ENCODE data around the gene TRPM7. TPM values are rescaled to one million over a fixed set of nuclear protein-coding genes. Genes with fewer than 3 reads are reported as not detected.

TRPM7 gene
- polyA plus RNA-seq, 1 donor (not counting 4 experiments of a cell fraction or from before 2014, with no cell fraction given): 25.4 TPM

- Histone ChIP-seq H3K36me3 (ENCODE audit: control insufficient read depth in 2 of 2, extremely low read depth in 1 of 2, insufficient read depth in 2 of 2, low read length in 2 of 2) (peaks cover 3 to 14% of the 10 kb centered on the region in 2 experiments), H3K4me3 (ENCODE audit: control insufficient read depth in 2 of 3, extremely low read depth in 1 of 3, insufficient read depth in 2 of 3, low read depth in 1 of 3, low read length in 3 of 3) (no peak overlapping the region), H3K79me2 (ENCODE audit: control insufficient read depth, insufficient read depth, low read length) (no peaks in the 10 kb centered on the region), H4K20me1 (ENCODE audit: control insufficient read depth, extremely low read depth, insufficient read depth, low read length) (no peaks in the 10 kb centered on the region), H3K27ac (ENCODE audit: control insufficient read depth, insufficient read depth, low read length) (no peak overlapping the region), H3K4me1 (ENCODE audit: control insufficient read depth, extremely low read depth, insufficient read depth, low read length) (no peaks in the 10 kb centered on the region), H3K9me3 (ENCODE audit: control insufficient read depth, low read depth, low read length) (no peaks in the 10 kb centered on the region), H3K4me2 (ENCODE audit: control insufficient read depth, extremely low read depth, insufficient read depth, low read depth, low read length) (no peak overlapping the region), H2AFZ (ENCODE audit: control insufficient read depth, low read length) (no peak overlapping the region), H3K9me1 (ENCODE audit: control insufficient read depth, extremely low read depth, insufficient read depth, low read length) (no peaks in the 10 kb centered on the region), H3K9ac (ENCODE audit: control insufficient read depth, extremely low read depth, insufficient read depth, low read length) (no peak overlapping the region), H3K27me3 (ENCODE audit: control insufficient read depth, extremely low read depth, insufficient read depth, low read length) (no peaks in the 10 kb centered on the region)
- dilution Hi-C loops (cut with MboI; ENCODE audit: extremely low pct_ligation_motif_present, low sequenced_read_pairs): no loop called here
- FAIRE-seq: no peak
- no peak for TF ChIP-seq EZH2 (IDR thresholded peaks at IDR 0.05; ENCODE audit: low read length)
- TF ChIP-seq, protein P1, sequence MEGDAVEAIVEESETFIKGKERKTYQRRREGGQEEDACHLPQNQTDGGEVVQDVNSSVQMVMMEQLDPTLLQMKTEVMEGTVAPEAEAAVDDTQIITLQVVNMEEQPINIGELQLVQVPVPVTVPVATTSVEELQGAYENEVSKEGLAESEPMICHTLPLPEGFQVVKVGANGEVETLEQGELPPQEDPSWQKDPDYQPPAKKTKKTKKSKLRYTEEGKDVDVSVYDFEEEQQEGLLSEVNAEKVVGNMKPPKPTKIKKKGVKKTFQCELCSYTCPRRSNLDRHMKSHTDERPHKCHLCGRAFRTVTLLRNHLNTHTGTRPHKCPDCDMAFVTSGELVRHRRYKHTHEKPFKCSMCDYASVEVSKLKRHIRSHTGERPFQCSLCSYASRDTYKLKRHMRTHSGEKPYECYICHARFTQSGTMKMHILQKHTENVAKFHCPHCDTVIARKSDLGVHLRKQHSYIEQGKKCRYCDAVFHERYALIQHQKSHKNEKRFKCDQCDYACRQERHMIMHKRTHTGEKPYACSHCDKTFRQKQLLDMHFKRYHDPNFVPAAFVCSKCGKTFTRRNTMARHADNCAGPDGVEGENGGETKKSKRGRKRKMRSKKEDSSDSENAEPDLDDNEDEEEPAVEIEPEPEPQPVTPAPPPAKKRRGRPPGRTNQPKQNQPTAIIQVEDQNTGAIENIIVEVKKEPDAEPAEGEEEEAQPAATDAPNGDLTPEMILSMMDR (optimal IDR thresholded peaks at IDR 0.05 in 1 of 3, IDR thresholded peaks at IDR 0.05 in 1 of 3, conservative IDR thresholded peaks at IDR 0.05 in 1 of 3; ENCODE audit: extremely low read depth in 1 of 3, insufficient read depth in 2 of 3, low read length in 3 of 3): no peak
- no peak for DNase-seq (ENCODE audit: low read depth, low spot score)
These were observed 73.0 kb downstream of the TRPM7 start for GRCh38 chr15:50613600-50613999.

GRCh38 chr15:50607129-50607528 lies 79.5 kb downstream of the TRPM7 start:
- H3K9ac ChIP-seq (ENCODE audit: control insufficient read depth, extremely low read depth, insufficient read depth, low read length): no peak overlapping the region
- H3K4me1 ChIP-seq (ENCODE audit: control insufficient read depth, extremely low read depth, insufficient read depth, low read length): no peaks in the 10 kb centered on the region
- no peak overlapping the region for H3K4me2 ChIP-seq (ENCODE audit: control insufficient read depth, extremely low read depth, insufficient read depth, low read depth, low read length)
- H3K27me3 ChIP-seq (ENCODE audit: control insufficient read depth, extremely low read depth, insufficient read depth, low read length): no peaks in the 10 kb centered on the region
- peaks cover 2 to 15% of the 10 kb centered on the region in 2 experiments for H3K36me3 ChIP-seq (ENCODE audit: control insufficient read depth in 2 of 2, extremely low read depth in 1 of 2, insufficient read depth in 2 of 2, low read length in 2 of 2)
- no peak overlapping the region for H2AFZ ChIP-seq (ENCODE audit: control insufficient read depth, low read length)
- no peak overlapping the region for H3K27ac ChIP-seq (ENCODE audit: control insufficient read depth, insufficient read depth, low read length)
- no peaks in the 10 kb centered on the region for H3K79me2 ChIP-seq (ENCODE audit: control insufficient read depth, insufficient read depth, low read length)
- no peak for DNase-seq (ENCODE audit: low read depth, low spot score)
- no peaks in the 10 kb centered on the region for H3K9me1 ChIP-seq (ENCODE audit: control insufficient read depth, extremely low read depth, insufficient read depth, low read length)
- H3K4me3 ChIP-seq (ENCODE audit: control insufficient read depth in 2 of 3, extremely low read depth in 1 of 3, insufficient read depth in 2 of 3, low read depth in 1 of 3, low read length in 3 of 3): no peak overlapping the region
- no peak for TF ChIP-seq EZH2 (IDR thresholded peaks at IDR 0.05; ENCODE audit: low read length)
- TF ChIP-seq, protein P1 (optimal IDR thresholded peaks at IDR 0.05 in 1 of 3, IDR thresholded peaks at IDR 0.05 in 1 of 3, conservative IDR thresholded peaks at IDR 0.05 in 1 of 3; ENCODE audit: extremely low read depth in 1 of 3, insufficient read depth in 2 of 3, low read length in 3 of 3): no peak
- dilution Hi-C loops (cut with MboI; ENCODE audit: extremely low pct_ligation_motif_present, low sequenced_read_pairs): no loop called here
- no peaks in the 10 kb centered on the region for H4K20me1 ChIP-seq (ENCODE audit: control insufficient read depth, extremely low read depth, insufficient read depth, low read length)
- no peak for FAIRE-seq
- H3K9me3 ChIP-seq (ENCODE audit: control insufficient read depth, low read depth, low read length): no peaks in the 10 kb centered on the region

All from keratinocyte (primary cell).